Medulla oblongata (tissue), 1 donor: ENCODE results near the gene USP17L26.
"Not testable (repeated sequence)": the region's sequence is repeated elsewhere in the genome, so short reads cannot be mapped to it uniquely, and the experiment has no call there.

Experiments used
- DNase-seq: peaks from one replicate; pipeline ENCODE4 v3.0.0-alpha.2; 2015; ENCODE audit errors: extremely low spot score

Gene USP17L26, protein sequence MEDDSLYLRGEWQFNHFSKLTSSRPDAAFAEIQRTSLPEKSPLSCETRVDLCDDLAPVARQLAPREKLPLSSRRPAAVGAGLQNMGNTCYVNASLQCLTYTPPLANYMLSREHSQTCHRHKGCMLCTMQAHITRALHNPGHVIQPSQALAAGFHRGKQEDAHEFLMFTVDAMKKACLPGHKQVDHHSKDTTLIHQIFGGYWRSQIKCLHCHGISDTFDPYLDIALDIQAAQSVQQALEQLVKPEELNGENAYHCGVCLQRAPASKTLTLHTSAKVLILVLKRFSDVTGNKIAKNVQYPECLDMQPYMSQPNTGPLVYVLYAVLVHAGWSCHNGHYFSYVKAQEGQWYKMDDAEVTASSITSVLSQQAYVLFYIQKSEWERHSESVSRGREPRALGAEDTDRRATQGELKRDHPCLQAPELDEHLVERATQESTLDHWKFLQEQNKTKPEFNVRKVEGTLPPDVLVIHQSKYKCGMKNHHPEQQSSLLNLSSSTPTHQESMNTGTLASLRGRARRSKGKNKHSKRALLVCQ

DNA sequence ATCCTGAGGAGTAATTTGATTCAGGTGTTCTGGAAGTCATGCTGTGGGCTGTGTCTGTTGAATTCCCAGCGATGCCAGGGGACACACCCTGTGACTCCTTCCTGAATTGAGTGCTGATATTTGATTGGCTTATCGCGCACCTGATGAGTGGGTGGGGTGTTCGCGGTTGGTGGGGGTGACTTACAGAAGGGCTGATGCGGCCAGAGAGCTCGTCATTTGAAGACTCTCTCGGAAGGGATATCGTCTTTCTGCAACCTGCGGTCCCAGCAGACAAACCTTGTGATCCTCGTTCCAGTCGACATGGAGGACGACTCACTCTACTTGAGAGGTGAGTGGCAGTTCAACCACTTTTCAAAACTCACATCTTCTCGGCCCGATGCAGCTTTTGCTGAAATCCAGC lies at the start of gene USP17L26:
USP17L26 (plus strand) TSS at position 301 of the 400 bp plus-strand sequence; CDS start at position 301, 0 bp downstream.
- not testable (repeated sequence) for DNase-seq

DNA sequence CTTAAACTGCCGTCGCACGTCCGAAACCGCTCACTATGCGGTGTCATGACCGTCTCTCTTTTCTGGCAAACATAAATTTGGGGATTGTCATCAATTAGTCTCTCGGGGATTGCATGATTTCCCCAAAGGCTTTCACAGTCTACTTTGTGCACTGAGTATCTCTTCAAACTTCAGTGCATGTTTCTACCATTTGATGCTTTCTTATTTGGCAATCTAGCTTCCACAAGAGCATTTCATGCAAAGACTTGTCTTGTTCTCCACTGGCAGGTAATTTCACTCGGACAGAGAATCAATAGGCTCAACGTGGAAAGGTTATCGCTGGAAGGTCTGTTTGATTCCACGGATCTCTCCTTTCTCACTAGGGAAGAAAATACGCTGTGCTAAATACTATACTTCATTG lies 10.3 kb upstream of the USP17L26 start:
- not testable (repeated sequence) for DNase-seq

DNA sequence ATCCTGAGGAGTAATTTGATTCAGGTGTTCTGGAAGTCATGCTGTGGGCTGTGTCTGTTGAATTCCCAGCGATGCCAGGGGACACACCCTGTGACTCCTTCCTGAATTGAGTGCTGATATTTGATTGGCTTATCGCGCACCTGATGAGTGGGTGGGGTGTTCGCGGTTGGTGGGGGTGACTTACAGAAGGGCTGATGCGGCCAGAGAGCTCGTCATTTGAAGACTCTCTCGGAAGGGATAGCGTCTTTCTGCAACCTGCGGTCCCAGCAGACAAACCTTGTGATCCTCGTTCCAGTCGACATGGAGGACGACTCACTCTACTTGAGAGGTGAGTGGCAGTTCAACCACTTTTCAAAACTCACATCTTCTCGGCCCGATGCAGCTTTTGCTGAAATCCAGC lies 9.6 kb upstream of the USP17L26 start, which contains the start of gene USP17L24:
USP17L24 (plus strand) TSS at position 301 of the 400 bp plus-strand sequence; CDS start at position 301, 0 bp downstream.
- not testable (repeated sequence) for DNase-seq

DNA sequence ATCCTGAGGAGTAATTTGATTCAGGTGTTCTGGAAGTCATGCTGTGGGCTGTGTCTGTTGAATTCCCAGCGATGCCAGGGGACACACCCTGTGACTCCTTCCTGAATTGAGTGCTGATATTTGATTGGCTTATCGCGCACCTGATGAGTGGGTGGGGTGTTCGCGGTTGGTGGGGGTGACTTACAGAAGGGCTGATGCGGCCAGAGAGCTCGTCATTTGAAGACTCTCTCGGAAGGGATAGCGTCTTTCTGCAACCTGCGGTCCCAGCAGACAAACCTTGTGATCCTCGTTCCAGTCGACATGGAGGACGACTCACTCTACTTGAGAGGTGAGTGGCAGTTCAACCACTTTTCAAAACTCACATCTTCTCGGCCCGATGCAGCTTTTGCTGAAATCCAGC lies 4.8 kb upstream of the USP17L26 start, which contains the start of gene USP17L25:
USP17L25 (plus strand) TSS at position 301 of the 400 bp plus-strand sequence; CDS start at position 301, 0 bp downstream.
- not testable (repeated sequence) for DNase-seq

DNA sequence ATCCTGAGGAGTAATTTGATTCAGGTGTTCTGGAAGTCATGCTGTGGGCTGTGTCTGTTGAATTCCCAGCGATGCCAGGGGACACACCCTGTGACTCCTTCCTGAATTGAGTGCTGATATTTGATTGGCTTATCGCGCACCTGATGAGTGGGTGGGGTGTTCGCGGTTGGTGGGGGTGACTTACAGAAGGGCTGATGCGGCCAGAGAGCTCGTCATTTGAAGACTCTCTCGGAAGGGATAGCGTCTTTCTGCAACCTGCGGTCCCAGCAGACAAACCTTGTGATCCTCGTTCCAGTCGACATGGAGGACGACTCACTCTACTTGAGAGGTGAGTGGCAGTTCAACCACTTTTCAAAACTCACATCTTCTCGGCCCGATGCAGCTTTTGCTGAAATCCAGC lies 4.6 kb downstream of the USP17L26 start, which contains the start of gene USP17L5:
USP17L5 (plus strand) TSS at position 301 of the 400 bp plus-strand sequence; CDS start at position 301, 0 bp downstream.
- not testable (repeated sequence) for DNase-seq

DNA sequence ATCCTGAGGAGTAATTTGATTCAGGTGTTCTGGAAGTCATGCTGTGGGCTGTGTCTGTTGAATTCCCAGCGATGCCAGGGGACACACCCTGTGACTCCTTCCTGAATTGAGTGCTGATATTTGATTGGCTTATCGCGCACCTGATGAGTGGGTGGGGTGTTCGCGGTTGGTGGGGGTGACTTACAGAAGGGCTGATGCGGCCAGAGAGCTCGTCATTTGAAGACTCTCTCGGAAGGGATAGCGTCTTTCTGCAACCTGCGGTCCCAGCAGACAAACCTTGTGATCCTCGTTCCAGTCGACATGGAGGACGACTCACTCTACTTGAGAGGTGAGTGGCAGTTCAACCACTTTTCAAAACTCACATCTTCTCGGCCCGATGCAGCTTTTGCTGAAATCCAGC lies 9.4 kb downstream of the USP17L26 start, which contains the start of gene USP17L27:
USP17L27 (plus strand) TSS at position 301 of the 400 bp plus-strand sequence; CDS start at position 301, 0 bp downstream.
- not testable (repeated sequence) for DNase-seq

DNA sequence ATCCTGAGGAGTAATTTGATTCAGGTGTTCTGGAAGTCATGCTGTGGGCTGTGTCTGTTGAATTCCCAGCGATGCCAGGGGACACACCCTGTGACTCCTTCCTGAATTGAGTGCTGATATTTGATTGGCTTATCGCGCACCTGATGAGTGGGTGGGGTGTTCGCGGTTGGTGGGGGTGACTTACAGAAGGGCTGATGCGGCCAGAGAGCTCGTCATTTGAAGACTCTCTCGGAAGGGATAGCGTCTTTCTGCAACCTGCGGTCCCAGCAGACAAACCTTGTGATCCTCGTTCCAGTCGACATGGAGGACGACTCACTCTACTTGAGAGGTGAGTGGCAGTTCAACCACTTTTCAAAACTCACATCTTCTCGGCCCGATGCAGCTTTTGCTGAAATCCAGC lies 14.1 kb downstream of the USP17L26 start, which contains the start of gene USP17L28:
USP17L28 (plus strand) TSS at position 301 of the 400 bp plus-strand sequence; CDS start at position 301, 0 bp downstream.
- DNase-seq: not testable (repeated sequence)

DNA sequence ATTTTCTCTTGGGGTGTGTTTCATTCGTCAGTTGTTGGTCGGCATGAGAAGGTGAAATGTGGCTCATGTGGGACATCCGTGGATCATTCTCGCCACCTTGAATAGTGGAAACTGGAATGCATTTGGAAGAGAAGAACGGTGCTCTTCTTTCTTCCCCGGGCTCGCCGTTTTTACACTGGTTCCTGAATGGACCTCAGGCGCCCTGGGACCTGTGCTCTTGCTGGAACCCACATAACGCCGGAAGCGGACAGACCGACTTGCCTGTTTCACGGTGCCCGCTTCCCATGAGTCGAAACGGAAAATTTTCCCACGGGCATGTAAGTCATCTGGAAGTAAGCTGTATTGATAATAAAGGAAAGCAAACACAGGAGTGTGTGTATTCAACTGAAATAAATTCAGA lies 16.4 kb downstream of the USP17L26 start:
- DNase-seq: not testable (repeated sequence)

DNA sequence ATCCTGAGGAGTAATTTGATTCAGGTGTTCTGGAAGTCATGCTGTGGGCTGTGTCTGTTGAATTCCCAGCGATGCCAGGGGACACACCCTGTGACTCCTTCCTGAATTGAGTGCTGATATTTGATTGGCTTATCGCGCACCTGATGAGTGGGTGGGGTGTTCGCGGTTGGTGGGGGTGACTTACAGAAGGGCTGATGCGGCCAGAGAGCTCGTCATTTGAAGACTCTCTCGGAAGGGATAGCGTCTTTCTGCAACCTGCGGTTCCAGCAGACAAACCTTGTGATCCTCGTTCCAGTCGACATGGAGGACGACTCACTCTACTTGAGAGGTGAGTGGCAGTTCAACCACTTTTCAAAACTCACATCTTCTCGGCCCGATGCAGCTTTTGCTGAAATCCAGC lies 18.9 kb downstream of the USP17L26 start, which contains the start of gene USP17L29:
USP17L29 (plus strand) TSS at position 301 of the 400 bp plus-strand sequence; CDS start at position 301, 0 bp downstream.
- not testable (repeated sequence) for DNase-seq

DNA sequence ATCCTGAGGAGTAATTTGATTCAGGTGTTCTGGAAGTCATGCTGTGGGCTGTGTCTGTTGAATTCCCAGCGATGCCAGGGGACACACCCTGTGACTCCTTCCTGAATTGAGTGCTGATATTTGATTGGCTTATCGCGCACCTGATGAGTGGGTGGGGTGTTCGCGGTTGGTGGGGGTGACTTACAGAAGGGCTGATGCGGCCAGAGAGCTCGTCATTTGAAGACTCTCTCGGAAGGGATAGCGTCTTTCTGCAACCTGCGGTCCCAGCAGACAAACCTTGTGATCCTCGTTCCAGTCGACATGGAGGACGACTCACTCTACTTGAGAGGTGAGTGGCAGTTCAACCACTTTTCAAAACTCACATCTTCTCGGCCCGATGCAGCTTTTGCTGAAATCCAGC lies 28.4 kb downstream of the USP17L26 start, which contains the start of gene USP17L30:
USP17L30 (plus strand) TSS at position 301 of the 400 bp plus-strand sequence; CDS start at position 301, 0 bp downstream.
- not testable (repeated sequence) for DNase-seq

DNA sequence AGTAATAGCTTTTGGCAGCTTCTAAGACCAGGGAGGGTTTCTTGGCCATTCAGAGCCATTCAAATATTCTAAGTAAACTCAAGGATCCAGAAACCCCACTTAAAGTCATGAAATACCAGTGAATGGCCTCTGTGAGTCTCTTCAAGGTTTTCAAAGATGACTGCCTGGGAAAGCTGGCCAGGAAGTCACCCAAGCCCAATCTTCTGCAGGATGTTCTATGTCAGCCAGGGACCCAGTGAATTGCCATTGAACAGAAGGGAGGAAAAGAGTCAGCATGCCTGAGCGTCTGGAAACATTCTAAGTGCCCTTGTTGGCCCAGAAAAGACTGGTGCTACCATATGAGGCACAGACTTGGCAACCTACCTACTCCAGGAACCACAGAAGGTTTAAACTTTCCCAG lies 45.4 kb downstream of the USP17L26 start:
- DNase-seq: not testable (repeated sequence)

DNA sequence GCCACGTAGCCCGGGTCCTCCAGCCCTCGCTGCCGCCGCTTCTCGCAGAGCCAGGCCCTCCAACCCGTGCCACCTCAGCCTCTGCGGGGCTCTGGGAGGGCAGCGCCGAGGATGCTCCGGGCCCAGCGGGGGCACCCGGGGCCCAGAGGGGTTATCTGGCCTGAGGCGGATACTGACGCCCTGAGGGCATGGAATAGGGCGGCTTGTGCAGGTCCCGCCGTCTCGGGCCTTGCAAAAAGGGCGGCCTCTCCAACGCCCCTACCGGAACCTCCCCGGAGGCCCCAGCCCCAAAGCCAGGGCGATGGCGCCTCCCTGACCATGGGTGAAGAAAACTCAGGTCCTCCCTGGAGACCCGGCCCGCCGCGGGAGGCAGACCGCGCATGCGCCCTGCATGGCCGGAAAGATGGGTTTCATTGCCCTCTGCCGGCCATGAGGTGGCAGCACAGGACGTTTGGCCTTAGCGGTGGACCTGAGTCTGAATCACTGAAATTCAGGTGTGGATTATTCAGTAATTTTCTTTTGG lies 46.6 kb downstream of the USP17L26 start:
- not testable (repeated sequence) for DNase-seq

DNA sequence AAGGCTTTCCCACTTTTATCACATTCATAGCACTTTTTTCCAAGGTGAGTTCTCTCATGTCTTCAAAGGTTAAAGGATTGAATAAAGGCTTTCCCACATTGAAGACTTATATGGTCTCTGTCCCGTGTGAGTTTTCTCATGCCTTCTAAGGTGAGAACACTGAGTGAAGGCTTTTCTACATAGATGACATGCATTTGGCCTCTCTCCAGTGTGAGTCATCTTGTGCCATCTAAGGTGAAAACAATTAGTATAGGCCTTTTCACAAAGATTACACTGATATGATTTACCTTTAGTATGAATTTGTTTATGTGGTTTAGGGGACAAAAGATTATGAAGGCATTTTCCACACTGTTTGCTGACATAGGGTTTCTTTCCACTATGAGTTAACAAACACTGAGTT lies 49.7 kb downstream of the USP17L26 start:
- DNase-seq: no peak
